Astrocyte of the cerebellum (primary cell): ENCODE measurements around the gene JMJD1C.

Source experiments
- DNase-seq: peaks from one replicate; pipeline ENCODE4 v3.0.0-alpha.2; 2011; ENCODE audit warnings: low read depth
- H3K4me3 ChIP-seq: 2 replicates; pipeline ENCODE4 v1.5.1; 2011; ENCODE audit warnings: mild to moderate bottlenecking, low read depth, low read length, moderate library complexity
- in situ Hi-C: cut with HindIII; loops from 2 replicates; pipeline ENCODE4 v1.10.0; 2017; ENCODE audit warnings: low sequenced_read_pairs
- TF ChIP-seq, protein P1 (sequence below): IDR thresholded peaks from 2 replicates; pipeline ENCODE4 v1.5.1; 2012; ENCODE audit warnings: low read length, low read depth, moderate library complexity, mild to moderate bottlenecking; ENCODE audit errors: missing control alignments

The JMJD1C gene

DNA sequence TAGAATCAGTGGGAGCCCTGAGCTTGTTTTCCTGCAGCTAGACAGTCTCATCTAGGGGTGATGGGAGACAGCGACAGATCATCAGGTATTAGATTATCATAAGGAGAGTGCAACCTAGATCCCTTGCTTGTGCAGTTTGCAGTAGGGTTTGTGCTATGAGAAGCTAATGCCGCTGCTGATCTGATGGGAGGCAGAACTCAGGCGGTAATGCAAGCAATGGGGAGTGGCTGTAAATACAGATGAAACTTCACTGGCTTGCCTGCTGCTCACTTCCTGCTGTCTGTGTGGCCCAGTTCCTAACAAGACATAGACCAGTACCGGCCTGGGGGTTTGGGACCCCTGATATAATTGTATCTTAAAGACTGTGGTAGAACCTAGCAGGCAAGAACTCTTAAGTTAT is 315.0 kb downstream of the JMJD1C start:
- in situ Hi-C loops: no loop called here
- H3K4me3 ChIP-seq: no peak overlapping the region
- no peak for DNase-seq
- TF ChIP-seq, protein P1, sequence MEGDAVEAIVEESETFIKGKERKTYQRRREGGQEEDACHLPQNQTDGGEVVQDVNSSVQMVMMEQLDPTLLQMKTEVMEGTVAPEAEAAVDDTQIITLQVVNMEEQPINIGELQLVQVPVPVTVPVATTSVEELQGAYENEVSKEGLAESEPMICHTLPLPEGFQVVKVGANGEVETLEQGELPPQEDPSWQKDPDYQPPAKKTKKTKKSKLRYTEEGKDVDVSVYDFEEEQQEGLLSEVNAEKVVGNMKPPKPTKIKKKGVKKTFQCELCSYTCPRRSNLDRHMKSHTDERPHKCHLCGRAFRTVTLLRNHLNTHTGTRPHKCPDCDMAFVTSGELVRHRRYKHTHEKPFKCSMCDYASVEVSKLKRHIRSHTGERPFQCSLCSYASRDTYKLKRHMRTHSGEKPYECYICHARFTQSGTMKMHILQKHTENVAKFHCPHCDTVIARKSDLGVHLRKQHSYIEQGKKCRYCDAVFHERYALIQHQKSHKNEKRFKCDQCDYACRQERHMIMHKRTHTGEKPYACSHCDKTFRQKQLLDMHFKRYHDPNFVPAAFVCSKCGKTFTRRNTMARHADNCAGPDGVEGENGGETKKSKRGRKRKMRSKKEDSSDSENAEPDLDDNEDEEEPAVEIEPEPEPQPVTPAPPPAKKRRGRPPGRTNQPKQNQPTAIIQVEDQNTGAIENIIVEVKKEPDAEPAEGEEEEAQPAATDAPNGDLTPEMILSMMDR: no peak

DNA sequence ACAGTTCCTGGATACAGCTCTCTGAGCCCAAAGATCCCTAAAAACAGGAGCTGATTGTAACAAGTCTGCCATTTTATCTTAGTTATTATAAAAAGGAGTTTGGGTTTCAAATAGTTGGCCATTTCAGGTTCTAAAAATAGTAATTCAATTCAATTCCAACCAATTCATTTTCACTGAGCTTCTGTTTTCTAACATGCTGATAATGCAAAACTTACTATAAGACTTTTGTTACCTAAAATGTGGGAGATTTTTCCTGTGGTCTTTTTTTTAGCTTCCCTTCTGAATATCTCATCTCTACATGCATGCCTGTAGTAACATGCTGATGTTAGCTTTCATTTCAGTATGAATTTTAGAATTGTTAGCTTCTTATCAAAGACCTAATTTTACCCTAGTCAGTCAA is 319.3 kb downstream of the JMJD1C start:
- in situ Hi-C loops: no loop called here
- no peak for DNase-seq
- TF ChIP-seq, protein P1: no peak
- no peak overlapping the region for H3K4me3 ChIP-seq

DNA sequence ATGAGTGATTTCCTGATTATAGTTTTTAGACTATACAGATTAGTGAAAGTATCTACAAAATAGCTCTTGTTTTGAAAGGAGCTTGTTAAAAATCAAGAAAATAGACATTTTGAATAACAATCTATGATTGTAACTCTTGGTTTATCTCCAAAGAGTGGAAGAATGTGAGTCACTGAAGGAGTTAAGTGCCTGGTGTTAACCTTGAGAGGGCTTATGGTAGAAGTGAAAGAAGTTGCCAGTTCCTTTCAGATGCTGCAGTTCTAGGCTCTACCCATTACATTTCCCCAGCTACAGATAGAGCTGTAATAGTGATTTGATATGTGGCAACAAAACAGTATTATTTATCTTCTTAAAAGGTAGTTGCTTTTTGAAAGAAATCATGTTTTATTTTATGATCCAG is 320.0 kb downstream of the JMJD1C start:
- H3K4me3 ChIP-seq: no peak overlapping the region
- TF ChIP-seq, protein P1: no peak
- no peak for DNase-seq
- in situ Hi-C loops: no loop called here

DNA sequence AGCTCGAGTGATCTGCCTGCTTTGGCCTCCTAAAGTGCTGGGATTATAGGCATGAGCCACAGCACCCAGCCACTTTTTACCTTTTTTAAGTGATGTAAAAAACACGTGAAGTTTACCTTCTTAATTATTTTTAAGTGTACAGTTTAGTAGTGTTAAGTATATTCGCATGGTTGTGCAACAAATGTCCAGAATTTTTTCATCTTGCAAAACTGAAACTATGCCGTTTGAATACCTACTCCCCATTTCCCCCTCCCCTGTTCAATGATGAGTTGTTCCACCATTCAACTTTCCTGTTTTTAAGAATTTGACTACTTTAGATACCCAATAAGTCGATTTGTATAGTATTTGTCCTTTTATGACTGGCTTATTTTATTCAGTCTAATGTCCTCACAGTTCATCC is 321.8 kb downstream of the JMJD1C start:
- TF ChIP-seq, protein P1: no peak
- in situ Hi-C loops: no loop called here
- no peak for DNase-seq
- H3K4me3 ChIP-seq: no peak overlapping the region

DNA sequence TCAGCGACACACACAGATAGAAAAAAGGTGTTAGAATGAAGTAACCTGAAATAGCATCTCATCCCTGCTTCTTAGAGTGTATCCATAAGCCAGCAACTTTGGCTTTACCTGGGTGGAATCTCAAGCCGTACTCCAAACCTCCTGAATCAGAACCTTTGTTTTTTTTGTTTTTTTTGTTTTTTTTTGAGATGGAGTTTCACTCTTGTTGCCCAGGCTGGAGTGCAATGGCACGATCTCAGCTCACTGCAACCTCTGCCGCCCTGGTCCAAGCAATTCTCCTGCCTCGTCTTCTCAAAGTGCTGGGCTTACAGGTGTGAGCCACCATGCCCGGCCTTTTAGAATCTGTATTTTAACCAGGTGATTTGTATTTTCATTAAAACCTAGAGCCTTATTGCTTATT is 323.6 kb downstream of the JMJD1C start:
- in situ Hi-C loops: no loop called here
- TF ChIP-seq, protein P1: no peak
- DNase-seq: no peak
- H3K4me3 ChIP-seq: no peak overlapping the region

DNA sequence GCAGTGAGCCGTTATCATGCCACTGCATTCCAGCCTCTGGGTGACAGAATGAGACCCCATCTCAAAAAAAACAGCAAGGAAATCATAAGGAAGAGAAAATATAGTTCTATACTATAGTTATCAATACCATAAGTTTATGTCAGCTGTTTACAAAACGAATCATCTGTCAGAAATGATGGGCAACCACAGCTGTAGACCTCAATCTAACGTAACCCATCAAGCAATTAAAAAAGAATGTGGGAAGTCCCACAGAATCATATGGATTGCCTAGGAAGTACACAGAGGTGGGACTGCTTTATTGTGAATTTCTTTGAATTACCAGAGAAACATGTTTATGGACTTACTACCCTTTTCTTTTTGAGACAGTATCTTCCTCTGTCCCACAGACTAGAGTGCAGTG is 325.7 kb downstream of the JMJD1C start:
- no peak for DNase-seq
- H3K4me3 ChIP-seq: no peak overlapping the region
- TF ChIP-seq, protein P1: no peak
- in situ Hi-C loops: no loop called here

DNA sequence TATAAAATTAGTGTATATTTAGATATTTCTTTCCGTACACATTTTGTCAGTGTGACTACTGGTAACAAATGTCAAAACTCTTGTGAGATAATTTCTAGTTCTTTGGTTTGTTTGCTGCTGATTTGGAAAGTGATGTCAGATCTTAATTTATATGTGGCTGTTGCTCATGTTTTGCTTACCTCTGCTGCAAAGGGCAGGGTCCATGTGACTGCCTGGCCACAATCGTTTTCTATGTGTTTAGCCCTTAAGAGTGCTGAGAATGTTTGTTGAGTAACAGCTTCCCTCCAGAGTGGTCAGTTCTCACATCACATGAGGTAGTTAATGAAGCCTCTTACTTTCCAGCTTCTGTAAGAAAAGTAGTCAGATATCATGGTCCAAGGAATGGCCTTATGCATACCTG is 328.5 kb downstream of the JMJD1C start:
- TF ChIP-seq, protein P1: no peak
- no peak for DNase-seq

More for the DNA sequence above, 328.5 kb downstream of the JMJD1C start:
- H3K4me3 ChIP-seq: no peak overlapping the region
- in situ Hi-C loops: no loop called here
